ENCODE results near the gene SLC6A7.

The SLC6A7 gene

DNA sequence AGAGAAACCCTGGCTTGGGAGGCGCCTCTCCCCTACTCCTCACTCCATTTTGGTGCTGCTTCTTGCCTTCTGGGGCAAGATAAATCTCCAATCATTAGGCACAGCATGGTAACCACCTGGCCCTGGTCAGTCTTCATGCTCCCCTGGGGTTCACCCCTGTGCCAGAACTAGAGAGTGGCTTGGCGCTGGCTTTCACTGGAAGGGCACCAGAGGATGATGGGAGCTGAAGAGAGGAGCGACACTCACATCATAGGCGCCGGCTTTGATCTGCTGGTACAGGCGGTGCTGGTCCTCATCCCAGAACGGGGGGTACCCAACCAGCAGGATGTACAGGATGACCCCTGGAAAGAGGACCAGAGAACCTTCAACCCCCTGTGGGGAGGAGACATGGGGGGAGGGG lies 61.6 kb downstream of the SLC6A7 start:
- DNase-seq (ENCODE audit: extremely low spot score): no peak
- CTCF ChIA-PET: interaction anchor here (0.9 to 1.2 kb wide), 3 partner anchors 16 to 106 kb away, joined by 3 read pairs; no protein-coding TSS in a partner anchor
- TF ChIP-seq, protein P1, sequence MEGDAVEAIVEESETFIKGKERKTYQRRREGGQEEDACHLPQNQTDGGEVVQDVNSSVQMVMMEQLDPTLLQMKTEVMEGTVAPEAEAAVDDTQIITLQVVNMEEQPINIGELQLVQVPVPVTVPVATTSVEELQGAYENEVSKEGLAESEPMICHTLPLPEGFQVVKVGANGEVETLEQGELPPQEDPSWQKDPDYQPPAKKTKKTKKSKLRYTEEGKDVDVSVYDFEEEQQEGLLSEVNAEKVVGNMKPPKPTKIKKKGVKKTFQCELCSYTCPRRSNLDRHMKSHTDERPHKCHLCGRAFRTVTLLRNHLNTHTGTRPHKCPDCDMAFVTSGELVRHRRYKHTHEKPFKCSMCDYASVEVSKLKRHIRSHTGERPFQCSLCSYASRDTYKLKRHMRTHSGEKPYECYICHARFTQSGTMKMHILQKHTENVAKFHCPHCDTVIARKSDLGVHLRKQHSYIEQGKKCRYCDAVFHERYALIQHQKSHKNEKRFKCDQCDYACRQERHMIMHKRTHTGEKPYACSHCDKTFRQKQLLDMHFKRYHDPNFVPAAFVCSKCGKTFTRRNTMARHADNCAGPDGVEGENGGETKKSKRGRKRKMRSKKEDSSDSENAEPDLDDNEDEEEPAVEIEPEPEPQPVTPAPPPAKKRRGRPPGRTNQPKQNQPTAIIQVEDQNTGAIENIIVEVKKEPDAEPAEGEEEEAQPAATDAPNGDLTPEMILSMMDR (IDR thresholded peaks at IDR 0.05; ENCODE audit: control extremely low read depth, extremely low read depth, low read depth, missing control alignments): no peak
- POLR2A ChIA-PET: no interaction called here

DNA sequence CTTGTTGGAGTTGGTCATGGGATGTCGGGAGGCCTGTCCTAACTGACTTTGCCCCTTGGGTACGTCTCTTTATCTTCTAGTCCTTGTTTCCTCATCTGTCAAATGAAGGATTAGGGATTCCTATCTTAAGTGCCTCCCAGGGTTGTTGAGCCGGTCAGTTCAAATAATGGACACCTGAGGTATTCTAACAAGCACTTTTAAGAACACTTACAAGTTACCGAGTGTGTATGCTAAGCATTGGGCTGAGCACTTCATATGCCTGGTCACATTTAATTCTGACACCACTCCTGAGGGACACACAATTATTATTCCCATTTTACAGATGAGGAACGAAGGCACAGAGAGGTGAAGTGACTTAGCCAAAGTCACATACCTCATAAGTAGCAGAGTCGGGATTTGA lies 62.6 kb downstream of the SLC6A7 start:
- CTCF ChIA-PET: interaction anchor here (1.1 to 1.2 kb wide), 2 partner anchors 10 to 107 kb away, joined by 3 read pairs; no protein-coding TSS in a partner anchor
- TF ChIP-seq, protein P1 (IDR thresholded peaks at IDR 0.05; ENCODE audit: control extremely low read depth, extremely low read depth, low read depth, missing control alignments): no peak
- POLR2A ChIA-PET: no interaction called here
- no peak for DNase-seq (ENCODE audit: extremely low spot score)

DNA sequence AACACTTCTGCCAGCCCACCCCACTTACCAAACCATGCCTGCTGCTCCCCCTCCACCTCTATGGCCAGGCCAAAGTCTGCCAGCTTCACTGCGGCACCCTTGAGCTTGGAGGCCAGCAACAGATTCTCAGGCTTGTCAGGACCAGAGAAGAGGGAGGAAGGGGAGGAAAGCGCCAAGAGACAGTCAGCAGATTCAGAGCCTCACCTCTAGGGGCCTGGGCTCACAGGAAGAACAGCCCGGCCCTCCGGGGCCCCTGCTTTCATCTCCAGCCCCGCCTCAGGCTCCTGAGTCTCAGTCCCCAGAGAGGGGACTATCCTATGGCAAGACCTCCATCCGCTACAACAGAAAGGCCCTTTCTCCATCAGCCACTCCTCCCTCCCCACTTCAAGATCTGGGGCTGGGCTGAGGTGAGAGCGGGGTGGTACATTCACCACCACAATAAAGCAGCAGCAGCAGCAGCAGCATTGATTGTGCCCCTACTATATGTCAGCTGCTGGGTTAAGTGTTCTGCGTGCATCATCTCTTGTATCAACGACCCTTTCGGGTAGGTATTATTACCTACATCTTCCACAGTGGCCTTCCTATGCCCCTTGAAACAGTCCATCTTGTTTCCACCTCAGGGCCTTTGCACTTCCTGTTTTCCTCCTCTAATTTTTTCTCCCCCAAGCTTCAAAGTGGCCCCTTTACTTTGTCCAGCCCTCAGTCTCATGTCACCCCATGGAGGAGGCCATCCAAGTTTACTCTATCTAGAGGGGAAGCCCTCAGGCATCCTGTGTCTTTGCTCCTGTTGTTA lies 63.8 kb downstream of the SLC6A7 start:
- TF ChIP-seq, protein P1 (IDR thresholded peaks at IDR 0.05; ENCODE audit: control extremely low read depth, extremely low read depth, low read depth, missing control alignments): no peak
- ChIA-PET CTCF (no interaction called here), POLR2A (no interaction called here)
- DNase-seq (ENCODE audit: extremely low spot score): no peak

DNA sequence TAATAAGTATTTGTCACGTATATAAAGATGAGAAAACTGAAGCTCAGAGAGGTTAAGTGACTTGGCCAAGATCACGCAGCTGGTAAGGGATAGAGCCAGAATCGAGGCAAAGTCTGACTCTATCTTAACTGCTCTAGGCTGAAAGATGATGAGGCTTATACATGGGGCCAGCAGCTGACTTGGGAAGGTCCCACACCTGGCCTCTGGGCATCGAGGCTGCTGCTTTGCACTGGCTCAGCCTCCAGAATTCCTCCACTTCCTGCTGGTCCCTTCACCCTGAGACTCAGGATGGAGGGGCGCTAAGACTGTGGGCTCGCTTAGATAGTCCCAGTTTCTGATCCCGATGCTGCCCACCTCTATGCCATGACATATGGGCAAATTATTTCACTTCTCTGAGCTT lies 64.5 kb downstream of the SLC6A7 start:
- CTCF ChIA-PET: no interaction called here
- no peak for DNase-seq (ENCODE audit: extremely low spot score)
- TF ChIP-seq, protein P1 (IDR thresholded peaks at IDR 0.05; ENCODE audit: control extremely low read depth, extremely low read depth, low read depth, missing control alignments): no peak
- POLR2A ChIA-PET: no interaction called here

DNA sequence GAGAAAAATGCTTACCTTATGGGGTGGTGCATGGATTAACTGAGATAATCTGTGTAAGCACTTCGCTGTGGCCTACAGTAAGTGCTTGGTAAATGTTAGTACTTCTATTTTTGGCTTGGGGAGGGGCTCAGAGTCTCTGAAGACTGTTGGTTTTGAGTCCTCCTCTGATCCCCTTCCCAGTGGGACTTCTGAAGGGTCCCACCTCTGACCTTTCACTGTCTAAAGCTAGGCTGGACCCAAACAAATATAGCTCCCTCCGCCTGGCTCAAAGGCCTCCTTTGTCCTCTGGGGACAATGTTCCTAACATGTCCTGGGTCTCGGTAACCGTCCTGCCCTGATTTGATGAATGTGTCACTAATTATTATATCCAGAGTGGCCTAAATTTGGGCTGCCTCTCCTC lies 64.9 kb downstream of the SLC6A7 start:
- ChIA-PET CTCF (interaction anchor here (1.0 kb wide), 2 partner anchors 23 to 95 kb away, joined by 3 read pairs; no protein-coding TSS in a partner anchor), POLR2A (no interaction called here)
- TF ChIP-seq, protein P1 (IDR thresholded peaks at IDR 0.05; ENCODE audit: control extremely low read depth, extremely low read depth, low read depth, missing control alignments): no peak
- DNase-seq (ENCODE audit: extremely low spot score): no peak

DNA sequence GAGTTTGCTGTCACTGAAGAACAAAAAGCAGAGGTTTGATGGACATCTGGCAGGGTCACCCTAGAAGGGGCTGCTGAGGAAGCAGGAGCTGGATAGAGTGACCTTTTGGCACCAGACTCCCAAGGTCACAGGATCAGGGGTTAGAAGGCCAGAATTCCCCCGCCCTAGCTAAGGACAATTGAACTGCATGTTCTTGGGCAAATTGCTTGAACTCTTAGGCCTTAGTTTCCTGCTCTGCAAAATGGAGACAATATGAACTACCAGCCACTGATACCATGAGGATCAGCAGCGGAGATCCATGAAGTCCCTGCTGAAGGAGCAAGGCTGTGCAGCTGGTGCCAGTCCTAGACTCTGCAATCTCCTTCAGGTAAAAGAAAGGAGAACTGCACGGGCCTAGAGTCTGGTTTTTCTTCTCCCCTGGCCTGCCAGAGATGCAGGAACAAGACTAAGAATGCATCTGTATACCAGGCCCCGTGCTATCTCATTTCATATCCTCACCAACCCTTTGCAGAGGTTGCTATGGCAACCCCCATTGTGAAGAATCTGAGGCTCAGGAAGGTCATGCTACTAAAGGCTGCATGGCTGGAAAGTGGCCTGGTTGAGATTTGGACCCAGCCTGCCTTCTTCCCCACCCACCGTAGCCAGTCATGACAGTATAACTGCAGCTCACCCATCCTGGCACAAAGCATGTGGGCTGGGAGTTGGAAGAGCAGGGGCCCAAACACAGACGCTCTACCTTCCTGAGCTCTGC lies 66.0 kb downstream of the SLC6A7 start:
- POLR2A ChIA-PET: no interaction called here
- TF ChIP-seq, protein P1 (IDR thresholded peaks at IDR 0.05; ENCODE audit: control extremely low read depth, extremely low read depth, low read depth, missing control alignments): no peak
- CTCF ChIA-PET: interaction anchor here (1.0 kb wide), 2 partner anchors 24 to 94 kb away, joined by 3 read pairs; no protein-coding TSS in a partner anchor
- no peak for DNase-seq (ENCODE audit: extremely low spot score)

Data from GM10248 (cell line).